ENCODE data around the gene SMAD6.

SMAD6 gene

DNA sequence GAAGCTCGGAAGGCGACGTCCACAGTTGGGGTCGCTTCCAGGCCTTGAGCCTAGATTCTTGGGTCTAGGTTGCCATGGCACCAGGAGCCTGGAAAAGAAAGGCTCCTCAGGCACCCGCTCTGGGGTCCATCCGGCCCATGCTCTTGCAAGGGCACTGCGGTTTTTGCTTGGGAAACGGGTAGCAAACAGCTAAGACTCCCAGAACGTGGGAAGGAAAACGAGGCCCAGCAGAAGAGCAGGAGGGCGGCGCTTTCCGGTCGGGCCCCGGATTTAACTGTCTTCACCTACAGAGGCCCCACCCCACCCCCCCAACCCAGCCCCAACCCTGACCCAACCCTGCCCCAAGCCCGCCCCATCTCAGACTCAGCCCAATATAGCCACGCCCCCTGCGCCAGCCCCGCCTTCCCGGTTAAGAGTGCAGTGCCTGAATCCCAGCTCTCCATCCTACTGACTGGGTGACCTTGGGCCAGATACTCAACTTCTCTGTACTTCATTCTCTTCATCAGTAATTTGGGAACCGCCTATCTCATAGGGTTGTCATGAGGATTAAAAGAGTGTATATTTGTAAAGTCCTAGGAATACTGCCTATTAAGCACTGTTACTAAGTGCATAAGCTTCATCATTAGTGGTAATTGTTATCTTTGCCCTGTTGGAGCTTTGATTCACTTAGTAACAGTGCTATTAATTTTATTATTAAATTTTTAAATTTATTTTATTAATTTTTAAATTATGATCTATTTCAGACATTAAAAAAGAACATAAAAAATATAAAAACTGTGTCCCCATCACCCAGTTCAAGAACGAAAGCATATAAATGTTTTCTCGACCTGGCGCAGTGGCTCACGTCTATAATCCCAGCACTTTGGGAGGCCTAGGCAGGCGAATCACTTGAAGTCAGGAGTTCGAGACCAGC lies 28.4 kb upstream of the SMAD6 start:
- in situ Hi-C loops (cut with MboI; ENCODE audit: low pct_unique_long_range_greater_than_20kb, low sequenced_read_pairs, unreplicated experiment), result no loop called here
- DNase-seq (ENCODE audit: low spot score), result no peak
- TF ChIP-seq, protein P1, sequence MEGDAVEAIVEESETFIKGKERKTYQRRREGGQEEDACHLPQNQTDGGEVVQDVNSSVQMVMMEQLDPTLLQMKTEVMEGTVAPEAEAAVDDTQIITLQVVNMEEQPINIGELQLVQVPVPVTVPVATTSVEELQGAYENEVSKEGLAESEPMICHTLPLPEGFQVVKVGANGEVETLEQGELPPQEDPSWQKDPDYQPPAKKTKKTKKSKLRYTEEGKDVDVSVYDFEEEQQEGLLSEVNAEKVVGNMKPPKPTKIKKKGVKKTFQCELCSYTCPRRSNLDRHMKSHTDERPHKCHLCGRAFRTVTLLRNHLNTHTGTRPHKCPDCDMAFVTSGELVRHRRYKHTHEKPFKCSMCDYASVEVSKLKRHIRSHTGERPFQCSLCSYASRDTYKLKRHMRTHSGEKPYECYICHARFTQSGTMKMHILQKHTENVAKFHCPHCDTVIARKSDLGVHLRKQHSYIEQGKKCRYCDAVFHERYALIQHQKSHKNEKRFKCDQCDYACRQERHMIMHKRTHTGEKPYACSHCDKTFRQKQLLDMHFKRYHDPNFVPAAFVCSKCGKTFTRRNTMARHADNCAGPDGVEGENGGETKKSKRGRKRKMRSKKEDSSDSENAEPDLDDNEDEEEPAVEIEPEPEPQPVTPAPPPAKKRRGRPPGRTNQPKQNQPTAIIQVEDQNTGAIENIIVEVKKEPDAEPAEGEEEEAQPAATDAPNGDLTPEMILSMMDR (IDR thresholded peaks at IDR 0.05; ENCODE audit: extremely low read depth, insufficient read depth, missing control alignments), result no peak

GRCh38 chr15:66674756-66675155 lies 27.3 kb upstream of the SMAD6 start:
- DNase-seq (ENCODE audit: low spot score), result no peak
- TF ChIP-seq, protein P1 (IDR thresholded peaks at IDR 0.05; ENCODE audit: extremely low read depth, insufficient read depth, missing control alignments), result no peak
- in situ Hi-C loops (cut with MboI; ENCODE audit: low pct_unique_long_range_greater_than_20kb, low sequenced_read_pairs, unreplicated experiment), result no loop called here

DNA sequence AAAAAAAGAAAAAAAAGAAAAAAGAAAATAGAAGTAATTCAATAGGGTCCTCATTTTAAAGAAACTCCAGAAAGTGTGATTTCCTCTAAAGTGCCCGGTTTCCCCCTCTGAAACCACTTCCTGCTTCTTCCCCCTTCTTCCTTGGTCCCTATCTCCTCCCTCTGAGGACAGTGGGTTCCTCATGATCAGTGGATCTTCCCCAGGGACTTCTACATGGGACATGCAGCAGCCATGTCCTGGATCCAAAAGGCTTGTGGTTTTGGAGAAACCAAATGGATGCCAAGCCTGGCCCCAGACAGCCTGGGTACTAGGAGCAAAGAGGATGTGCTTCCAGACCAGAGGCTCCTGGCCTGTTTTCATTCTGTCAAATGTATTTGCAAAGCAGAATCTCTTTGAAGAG lies 26.6 kb upstream of the SMAD6 start:
- DNase-seq (ENCODE audit: low spot score), result no peak
- TF ChIP-seq, protein P1 (IDR thresholded peaks at IDR 0.05; ENCODE audit: extremely low read depth, insufficient read depth, missing control alignments), result no peak
- in situ Hi-C loops (cut with MboI; ENCODE audit: low pct_unique_long_range_greater_than_20kb, low sequenced_read_pairs, unreplicated experiment), result no loop called here

- TF ChIP-seq, protein P1 (IDR thresholded peaks at IDR 0.05; ENCODE audit: extremely low read depth, insufficient read depth, missing control alignments), result no peak
- in situ Hi-C loops (cut with MboI; ENCODE audit: low pct_unique_long_range_greater_than_20kb, low sequenced_read_pairs, unreplicated experiment), result no loop called here
- no peak for DNase-seq (ENCODE audit: low spot score)
Observed at GRCh38 chr15:66677336-66677735, 24.7 kb upstream of the SMAD6 start.

GRCh38 chr15:66679061-66679656 lies 22.9 kb upstream of the SMAD6 start:
- TF ChIP-seq, protein P1 (IDR thresholded peaks at IDR 0.05; ENCODE audit: extremely low read depth, insufficient read depth, missing control alignments), result no peak
- in situ Hi-C loops (cut with MboI; ENCODE audit: low pct_unique_long_range_greater_than_20kb, low sequenced_read_pairs, unreplicated experiment), result no loop called here
- DNase-seq (ENCODE audit: low spot score), result no peak

GRCh38 chr15:66679657-66680108 lies 22.4 kb upstream of the SMAD6 start:
- in situ Hi-C loops (cut with MboI; ENCODE audit: low pct_unique_long_range_greater_than_20kb, low sequenced_read_pairs, unreplicated experiment), result no loop called here
- DNase-seq (ENCODE audit: low spot score), result no peak
- TF ChIP-seq, protein P1 (IDR thresholded peaks at IDR 0.05; ENCODE audit: extremely low read depth, insufficient read depth, missing control alignments), result no peak
